ENCODE results near the gene ACTMAP.

GRCh38 chr19:40709817-40710216, 40.5 kb downstream of the ACTMAP start:
- TF ChIP-seq, protein P1, sequence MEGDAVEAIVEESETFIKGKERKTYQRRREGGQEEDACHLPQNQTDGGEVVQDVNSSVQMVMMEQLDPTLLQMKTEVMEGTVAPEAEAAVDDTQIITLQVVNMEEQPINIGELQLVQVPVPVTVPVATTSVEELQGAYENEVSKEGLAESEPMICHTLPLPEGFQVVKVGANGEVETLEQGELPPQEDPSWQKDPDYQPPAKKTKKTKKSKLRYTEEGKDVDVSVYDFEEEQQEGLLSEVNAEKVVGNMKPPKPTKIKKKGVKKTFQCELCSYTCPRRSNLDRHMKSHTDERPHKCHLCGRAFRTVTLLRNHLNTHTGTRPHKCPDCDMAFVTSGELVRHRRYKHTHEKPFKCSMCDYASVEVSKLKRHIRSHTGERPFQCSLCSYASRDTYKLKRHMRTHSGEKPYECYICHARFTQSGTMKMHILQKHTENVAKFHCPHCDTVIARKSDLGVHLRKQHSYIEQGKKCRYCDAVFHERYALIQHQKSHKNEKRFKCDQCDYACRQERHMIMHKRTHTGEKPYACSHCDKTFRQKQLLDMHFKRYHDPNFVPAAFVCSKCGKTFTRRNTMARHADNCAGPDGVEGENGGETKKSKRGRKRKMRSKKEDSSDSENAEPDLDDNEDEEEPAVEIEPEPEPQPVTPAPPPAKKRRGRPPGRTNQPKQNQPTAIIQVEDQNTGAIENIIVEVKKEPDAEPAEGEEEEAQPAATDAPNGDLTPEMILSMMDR (IDR thresholded peaks at IDR 0.05) = no peak
- no peak for TF ChIP-seq POLR2A (IDR thresholded peaks at IDR 0.05)

Data from ovary (tissue), 3 donors.